Spleen (tissue), 11 donors: ENCODE results near the gene USP32. TPM values are rescaled to one million over a fixed set of nuclear protein-coding genes. Genes with fewer than 3 reads are reported as not detected.

Source experiments
- DNase-seq: peaks from one replicate; pipeline ENCODE4 v3.0.0-alpha.2; 2020
- H3K27ac ChIP-seq, 8 donors: fragments of 200-600 bp; sonication (generic) in 7 of 8; 1 replicate in 4 of 8; 2 replicates in 4 of 8; pipeline versions ENCODE4 v1.5.0 to v1.8.0; 2016 to 2021; ENCODE audit warnings: inconsistent platforms in 4 of 8, mild to moderate bottlenecking in 4 of 8, moderate library complexity in 1 of 8
- H3K27me3 ChIP-seq, 7 donors: fragments of 200-600 bp; sonication (generic) in 6 of 7; replicated peaks in 1 of 7; 1 replicate in 4 of 7; 2 replicates in 3 of 7; pipeline versions ENCODE4 v1.5.0 to v1.8.0; 2016 to 2021; ENCODE audit warnings: inconsistent platforms in 3 of 7, mild to moderate bottlenecking in 1 of 7
- H3K36me3 ChIP-seq, 6 donors: fragments of 200-600 bp; sonication (generic) in 5 of 6; 1 replicate in 4 of 6; 2 replicates in 2 of 6; pipeline versions ENCODE4 v1.5.0 to v1.8.0; 2016 to 2021; ENCODE audit warnings: inconsistent platforms in 2 of 6
- H3K4me1 ChIP-seq, 6 donors: fragments of 200-600 bp; sonication (generic) in 5 of 6; 1 replicate in 3 of 6; 2 replicates in 3 of 6; pipeline versions ENCODE4 v1.5.0 to v1.8.0; 2016 to 2021; ENCODE audit warnings: inconsistent platforms in 3 of 6
- H3K4me3 ChIP-seq, 8 donors: fragments of 200-600 bp; sonication (generic) in 7 of 8; 1 replicate in 4 of 8; 2 replicates in 4 of 8; pipeline versions ENCODE4 v1.5.0 to v1.8.0; 2016 to 2021; ENCODE audit warnings: inconsistent platforms in 4 of 8, mild to moderate bottlenecking in 4 of 8, moderate library complexity in 2 of 8
- H3K9me3 ChIP-seq, 8 donors: fragments of 200-600 bp; sonication (generic) in 7 of 8; 1 replicate in 4 of 8; 2 replicates in 4 of 8; pipeline versions ENCODE4 v1.5.0 to v1.8.0; 2016 to 2021; ENCODE audit warnings: inconsistent platforms in 4 of 8
- POLR2A ChIP-seq, 3 donors: fragments of 450-650 bp; IDR thresholded peaks; one replicate each; pipeline ENCODE4 v1.5.1; 2017; ENCODE audit warnings: antibody characterized with exemption in 3 of 3, mild to moderate bottlenecking in 1 of 3
- POLR2AphosphoS5 ChIP-seq, 3 donors: sonication (generic); formaldehyde crosslinking; IDR thresholded peaks; one replicate each; pipeline ENCODE4 v1.5.1; 2017; ENCODE audit warnings: antibody characterized with exemption in 3 of 3
- WGBS, 5 donors: extraction: QIAGEN DNeasy Blood & Tissue Kit in 3 of 5; methylation state at CpG; one replicate each; pipeline versions ENCODE4 v1.1.5 to v1.1.7; 2013 to 2018; 5-methylcytosine and 5-hydroxymethylcytosine counted together
- intact Hi-C: fragments of 100-400 bp; cut with DNase I; formaldehyde crosslinking; loops from one replicate; pipeline ENCODE4 v1.15.0; 2023; ENCODE audit warnings: low total_unique reads
- polyA plus RNA-seq, 3 donors: library from polyadenylated mRNA; stranded (reverse); fragments of 200-250 nt; gene quantifications; one replicate each; pipeline ENCODE4 v1.2.1, GENCODE V29; 2013
- total RNA-seq, 7 donors: library from RNA; depleted of rRNA in 3 of 7; stranded (reverse); fragments of >200 nt in 3 of 7; fragmentation: NEBNext Ultra II Directional in 4 of 7; extraction: Animal tissue kit (Norgen Biotek cat#: 25700) in 4 of 7; gene quantifications; one replicate each; pipeline versions ENCODE4 v1.1.0 to v1.2.1, GENCODE V29; 2016 to 2021
- TF ChIP-seq, protein P1 (sequence below), 11 experiments: fragments of 200-600 bp in 7 of 11; fragments of 450-650 bp in 4 of 11; sonication (generic) in 4 of 11; IDR thresholded peaks in 8 of 11; conservative IDR thresholded peaks in 3 of 11; 1 replicate in 7 of 11; 2 replicates in 4 of 11; pipeline versions ENCODE4 v1.4.0 to v1.8.0; 2016 to 2021; ENCODE audit warnings: antibody characterized with exemption in 11 of 11, inconsistent platforms in 4 of 11, mild to moderate bottlenecking in 1 of 11
- donor health status: healthy with polysubstance abuse.
- donor health status: DM: no; HTN: no; CAD: no; lungs with moderate emphysema.
- donor health status: DM: no; HTN: no; CAD: no.
- donor health status: Bipolar disorder and iron deficiency.
- donor health status: healthy.
- donor health status: DM: no; HTN: no; CAD: no.
- donor health status: DM: yes; HTN: yes; CAD: no.

Gene USP32
- total and polyA plus RNA-seq, 10 donors = 7.3 to 115 (median 79.8) TPM

DNA sequence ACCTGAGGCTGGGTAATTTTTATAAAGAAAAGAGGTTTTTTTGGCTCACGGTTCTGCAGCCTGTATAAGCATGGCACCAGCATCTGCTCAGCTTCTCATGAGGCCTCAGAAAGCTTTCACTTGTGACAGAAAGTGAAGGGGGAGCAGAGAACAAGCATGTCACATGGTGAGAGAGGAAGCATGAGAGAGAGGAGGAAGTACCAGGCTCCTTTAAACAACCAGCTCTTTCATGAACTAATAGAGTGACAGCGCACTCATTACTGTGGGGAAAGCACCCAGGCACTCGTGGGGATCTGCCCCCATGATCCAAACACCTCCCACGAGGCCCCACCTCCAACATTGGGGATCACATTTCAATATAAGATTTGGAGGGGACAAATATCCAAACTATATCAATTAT lies 86.8 kb downstream of the USP32 start:
- intact Hi-C loops = no loop called here
- Histone ChIP-seq H3K4me3 (peak overlapping the region in 1 of 8 donors; percentile 18), H3K27ac (peak overlapping the region in 6 of 8 donors; percentile 29 to 70 (median 42)), H3K27me3 (no peaks in the 10 kb centered on the region), H3K36me3 (peaks cover 0 to 35% (median 3%) of the 10 kb centered on the region in 6 donors), H3K4me1 (peaks cover 0 to 53% (median 19%) of the 10 kb centered on the region in 6 donors), H3K9me3 (no peaks in the 10 kb centered on the region)
- TF ChIP-seq, protein P1, sequence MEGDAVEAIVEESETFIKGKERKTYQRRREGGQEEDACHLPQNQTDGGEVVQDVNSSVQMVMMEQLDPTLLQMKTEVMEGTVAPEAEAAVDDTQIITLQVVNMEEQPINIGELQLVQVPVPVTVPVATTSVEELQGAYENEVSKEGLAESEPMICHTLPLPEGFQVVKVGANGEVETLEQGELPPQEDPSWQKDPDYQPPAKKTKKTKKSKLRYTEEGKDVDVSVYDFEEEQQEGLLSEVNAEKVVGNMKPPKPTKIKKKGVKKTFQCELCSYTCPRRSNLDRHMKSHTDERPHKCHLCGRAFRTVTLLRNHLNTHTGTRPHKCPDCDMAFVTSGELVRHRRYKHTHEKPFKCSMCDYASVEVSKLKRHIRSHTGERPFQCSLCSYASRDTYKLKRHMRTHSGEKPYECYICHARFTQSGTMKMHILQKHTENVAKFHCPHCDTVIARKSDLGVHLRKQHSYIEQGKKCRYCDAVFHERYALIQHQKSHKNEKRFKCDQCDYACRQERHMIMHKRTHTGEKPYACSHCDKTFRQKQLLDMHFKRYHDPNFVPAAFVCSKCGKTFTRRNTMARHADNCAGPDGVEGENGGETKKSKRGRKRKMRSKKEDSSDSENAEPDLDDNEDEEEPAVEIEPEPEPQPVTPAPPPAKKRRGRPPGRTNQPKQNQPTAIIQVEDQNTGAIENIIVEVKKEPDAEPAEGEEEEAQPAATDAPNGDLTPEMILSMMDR (IDR thresholded peaks at IDR 0.05 in 8 of 11, conservative IDR thresholded peaks at IDR 0.05 in 3 of 11) = no peak
- TF ChIP-seq POLR2AphosphoS5 (IDR thresholded peaks at IDR 0.05) (peak in 1 of 3 donors; percentile 35), POLR2A (IDR thresholded peaks at IDR 0.05) (no peak)
- DNase-seq = no peak
- WGBS, 5 donors = 36 to 55% (median 43%) methylated on average over 4 of the region's 4 CpGs

DNA sequence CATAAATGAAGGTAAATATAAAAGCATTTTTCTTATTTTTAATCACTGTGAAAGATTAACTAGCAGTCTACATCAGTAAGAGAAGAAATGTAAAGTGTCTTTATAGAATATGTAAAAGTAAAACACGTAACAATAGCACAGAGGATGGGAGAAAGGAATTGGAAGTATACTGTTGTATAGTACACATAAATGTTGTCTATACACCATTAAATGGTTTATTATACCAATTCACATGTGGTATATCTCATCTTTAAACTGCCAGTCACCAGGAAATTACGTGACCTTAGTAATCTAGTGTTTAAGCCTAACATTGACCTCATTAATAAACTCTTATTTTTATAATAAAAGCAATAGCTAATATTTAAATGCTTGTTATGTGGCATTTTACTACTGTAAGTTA lies 87.4 kb downstream of the USP32 start:
- Histone ChIP-seq H3K9me3 (no peaks in the 10 kb centered on the region), H3K27ac (peak overlapping the region in 5 of 8 donors; percentile 29 to 70 (median 51)), H3K27me3 (no peaks in the 10 kb centered on the region), H3K36me3 (peaks cover 0 to 41% (median 3%) of the 10 kb centered on the region in 6 donors), H3K4me1 (peaks cover 0 to 53% (median 19%) of the 10 kb centered on the region in 6 donors), H3K4me3 (no peak overlapping the region)
- WGBS, 5 donors = 92 to 97% (median 94%) methylated on average over 2 of the region's 2 CpGs
- intact Hi-C loops = no loop called here
- no peak for DNase-seq
- TF ChIP-seq, protein P1 (IDR thresholded peaks at IDR 0.05 in 8 of 11, conservative IDR thresholded peaks at IDR 0.05 in 3 of 11) = no peak
- no peak for TF ChIP-seq POLR2A (IDR thresholded peaks at IDR 0.05)
- no peak for TF ChIP-seq POLR2AphosphoS5 (IDR thresholded peaks at IDR 0.05)

DNA sequence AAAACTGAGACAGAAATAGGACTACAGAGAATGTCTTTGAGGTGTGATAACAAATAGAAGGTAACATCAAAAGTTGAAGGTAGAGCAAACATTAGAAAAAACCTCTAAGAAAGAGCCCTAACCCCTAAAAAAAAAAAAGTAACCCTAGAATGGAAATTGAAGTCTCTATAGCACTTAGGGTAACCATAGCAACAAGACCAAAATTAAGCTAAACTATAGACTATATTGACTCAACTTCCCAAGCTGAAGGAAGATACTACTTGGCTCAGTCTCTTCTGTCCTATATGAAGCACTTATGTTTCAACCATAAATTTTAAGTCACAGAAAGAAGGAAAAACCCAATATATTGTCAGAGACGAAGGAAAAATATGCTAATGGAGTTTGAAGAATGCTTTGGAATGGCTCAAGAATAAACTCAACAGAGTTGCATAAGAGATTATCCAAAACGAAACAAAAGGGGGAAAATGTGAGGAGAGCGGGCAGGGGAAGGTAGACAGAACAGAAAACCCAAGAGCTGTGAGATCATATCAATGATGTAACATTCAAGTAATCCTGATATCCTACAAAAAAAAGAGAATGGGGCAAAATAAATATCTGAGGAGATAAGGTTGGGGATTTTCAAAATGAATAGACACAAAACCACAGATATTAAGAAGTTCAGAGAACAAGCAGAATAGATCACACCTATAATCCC lies 88.4 kb downstream of the USP32 start:
- H3K27ac ChIP-seq = peak overlapping the region in 3 of 8 donors; percentile 29 to 70 (median 56)
- TF ChIP-seq, protein P1 (IDR thresholded peaks at IDR 0.05 in 8 of 11, conservative IDR thresholded peaks at IDR 0.05 in 3 of 11) = no peak
- TF ChIP-seq POLR2AphosphoS5 (IDR thresholded peaks at IDR 0.05) = no peak
- TF ChIP-seq POLR2A (IDR thresholded peaks at IDR 0.05) = no peak
- no peak overlapping the region for H3K4me3 ChIP-seq
- H3K36me3 ChIP-seq = peaks cover 0 to 40% (median 3%) of the 10 kb centered on the region in 6 donors
- H3K9me3 ChIP-seq = no peaks in the 10 kb centered on the region
- H3K27me3 ChIP-seq = no peaks in the 10 kb centered on the region
- H3K4me1 ChIP-seq = peaks cover 0 to 53% (median 19%) of the 10 kb centered on the region in 6 donors
- 87 to 96% (median 89%) methylated on average over 3 of the region's 3 CpGs for WGBS, 5 donors
- DNase-seq = no peak
- intact Hi-C loops = no loop called here

DNA sequence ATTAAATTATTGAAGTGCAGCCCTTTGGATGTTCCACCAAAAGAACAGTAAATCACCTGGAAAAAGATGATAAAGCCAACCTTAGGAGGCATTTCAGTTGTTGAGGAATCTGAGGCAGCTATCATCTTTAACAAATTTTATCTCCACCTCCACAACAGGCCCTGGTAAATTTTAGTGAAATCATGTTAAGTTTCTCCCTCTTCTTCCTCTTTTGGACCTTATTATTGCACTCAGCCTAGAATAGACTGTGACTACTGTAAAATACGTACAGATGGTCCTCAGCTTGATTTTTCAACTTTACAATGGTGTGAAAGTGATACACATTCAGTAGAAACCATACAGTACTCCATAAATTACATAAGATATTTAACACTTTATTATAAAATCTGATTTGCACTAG lies 90.3 kb downstream of the USP32 start:
- Histone ChIP-seq H3K4me1 (peaks cover 0 to 52% (median 19%) of the 10 kb centered on the region in 6 donors), H3K36me3 (peaks cover 0 to 30% (median 0%) of the 10 kb centered on the region in 6 donors), H3K9me3 (no peaks in the 10 kb centered on the region), H3K4me3 (no peak overlapping the region), H3K27me3 (no peaks in the 10 kb centered on the region), H3K27ac (no peak overlapping the region)
- TF ChIP-seq, protein P1 (IDR thresholded peaks at IDR 0.05 in 8 of 11, conservative IDR thresholded peaks at IDR 0.05 in 3 of 11) = no peak
- TF ChIP-seq POLR2A (IDR thresholded peaks at IDR 0.05) (no peak), POLR2AphosphoS5 (IDR thresholded peaks at IDR 0.05) (no peak)
- intact Hi-C loops = no loop called here
- WGBS, 5 donors = 66 to 68% (median 67%) methylated on average over 1 of the region's 1 CpG
- no peak for DNase-seq
